HepG2 (cell line): ENCODE results near the gene NRL. TPM values are rescaled to one million over a fixed set of nuclear protein-coding genes. Genes with fewer than 3 reads are reported as not detected.

ENCODE experiments used
- HOXA3 ChIP-seq: sonication (generic); formaldehyde crosslinking; IDR thresholded peaks from 2 replicates; pipeline ENCODE4 v1.5.0; 2020; ENCODE audit warnings: missing genetic modification reagents
- KAT2B ChIP-seq: fragments of 150-350 bp; IDR thresholded peaks from 2 replicates; pipeline ENCODE4 v1.6.1; 2014; ENCODE audit warnings: low read depth, low read length, borderline replicate concordance
- NFRKB ChIP-seq: fragments of 450-650 bp; IDR thresholded peaks from 2 replicates; pipeline ENCODE4 v1.6.1; 2017
- ZNF816 ChIP-seq: sonication (generic); formaldehyde crosslinking; IDR thresholded peaks from 2 replicates; pipeline ENCODE4 v1.8.0; 2022; ENCODE audit warnings: missing genetic modification reagents, mild to moderate bottlenecking, borderline replicate concordance
- polyA plus RNA-seq, 8 experiments: library from polyadenylated mRNA; depleted of rRNA in 3 of 8; stranded (reverse) in 7 of 8; unstranded in 1 of 8; fragments of >200 nt; fragmentation: Illumina TruSeq in 4 of 8; extraction: Trizol in 4 of 8; gene quantifications; 2 replicates each; pipeline versions ENCODE4 v1.2.1 to v1.2.3, GENCODE V29; 2011 to 2016; ENCODE audit warnings: low read depth in 4 of 8, missing spikeins in 1 of 8, mixed read lengths in 1 of 8; ENCODE audit not compliant: insufficient read depth in 1 of 8
- total RNA-seq, 5 experiments: library from RNA; depleted of rRNA; stranded (reverse); fragments of >200 nt; fragmentation: Illumina TruSeq; extraction: Trizol; gene quantifications; 2 replicates each; pipeline ENCODE4 v1.2.3, GENCODE V29; 2016; ENCODE audit warnings: low read depth in 1 of 5
- TF ChIP-seq, protein P1 (sequence below), 2 experiments: fragments of 450-650 bp in 1 of 2; sonication (generic) in 1 of 2; formaldehyde crosslinking in 1 of 2; IDR thresholded peaks; 2 replicates each; pipeline versions ENCODE4 v1.6.1 to v1.8.0; 2016 to 2022; ENCODE audit warnings: antibody characterized with exemption in 1 of 2, mild to moderate bottlenecking in 1 of 2, missing genetic modification reagents in 1 of 2
- TF ChIP-seq, protein P2 (sequence below): sonication (generic); formaldehyde crosslinking; IDR thresholded peaks from 2 replicates; pipeline ENCODE4 v1.5.0; 2020; ENCODE audit warnings: missing genetic modification reagents, mild to moderate bottlenecking, borderline replicate concordance
- TF ChIP-seq, protein P3 (sequence below): sonication (generic); formaldehyde crosslinking; IDR thresholded peaks from one replicate; pipeline ENCODE4 v1.5.1; 2020; ENCODE audit warnings: mild to moderate bottlenecking, missing genetic modification reagents; ENCODE audit errors: not compliant biosample characterization

Gene NRL
- total and polyA plus RNA-seq, 2 of the 13 experiments (the other 11 are each of a cell fraction or from before 2014, with no cell fraction given), result 2.5 to 4.7 TPM

DNA sequence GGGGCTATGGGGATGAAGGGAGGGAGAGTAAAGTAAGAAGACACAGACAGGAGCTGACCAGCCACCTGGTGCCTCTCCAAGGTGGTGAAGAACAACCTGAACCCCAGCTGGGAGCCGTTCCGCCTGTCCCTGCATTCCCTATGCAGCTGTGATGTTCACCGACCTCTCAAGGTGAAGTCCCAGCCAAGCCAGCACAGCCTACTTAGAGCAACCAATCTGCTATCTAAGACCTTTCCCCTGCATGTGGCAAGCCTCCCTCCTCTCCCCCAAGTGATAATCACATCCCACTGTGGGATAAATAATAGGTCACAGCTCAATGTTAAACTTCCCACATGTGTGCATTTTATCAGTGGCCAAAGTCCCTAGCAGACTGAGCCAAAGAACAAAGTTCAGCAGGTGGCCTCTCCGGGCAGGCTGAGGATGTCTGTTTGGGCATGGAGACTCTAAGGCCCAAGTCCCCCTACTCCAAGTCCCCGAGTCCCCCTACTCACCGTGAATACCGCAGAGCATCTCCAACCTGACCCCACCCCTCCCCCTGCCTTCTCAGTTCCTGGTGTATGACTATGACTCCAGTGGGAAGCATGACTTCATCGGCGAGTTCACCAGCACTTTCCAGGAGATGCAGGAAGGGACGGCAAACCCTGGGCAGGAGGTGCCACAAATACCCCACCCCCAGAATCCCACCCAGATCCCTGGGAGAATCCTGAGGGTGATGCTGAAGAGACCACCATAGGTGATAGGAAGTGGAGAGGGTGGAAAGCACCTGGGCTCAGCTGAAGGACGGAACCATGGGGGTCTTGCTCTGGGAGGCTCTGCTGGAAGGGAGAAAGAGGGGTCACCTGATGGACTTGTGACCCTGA is 39.9 kb downstream of the NRL start (continued):
- TF ChIP-seq, protein P1, sequence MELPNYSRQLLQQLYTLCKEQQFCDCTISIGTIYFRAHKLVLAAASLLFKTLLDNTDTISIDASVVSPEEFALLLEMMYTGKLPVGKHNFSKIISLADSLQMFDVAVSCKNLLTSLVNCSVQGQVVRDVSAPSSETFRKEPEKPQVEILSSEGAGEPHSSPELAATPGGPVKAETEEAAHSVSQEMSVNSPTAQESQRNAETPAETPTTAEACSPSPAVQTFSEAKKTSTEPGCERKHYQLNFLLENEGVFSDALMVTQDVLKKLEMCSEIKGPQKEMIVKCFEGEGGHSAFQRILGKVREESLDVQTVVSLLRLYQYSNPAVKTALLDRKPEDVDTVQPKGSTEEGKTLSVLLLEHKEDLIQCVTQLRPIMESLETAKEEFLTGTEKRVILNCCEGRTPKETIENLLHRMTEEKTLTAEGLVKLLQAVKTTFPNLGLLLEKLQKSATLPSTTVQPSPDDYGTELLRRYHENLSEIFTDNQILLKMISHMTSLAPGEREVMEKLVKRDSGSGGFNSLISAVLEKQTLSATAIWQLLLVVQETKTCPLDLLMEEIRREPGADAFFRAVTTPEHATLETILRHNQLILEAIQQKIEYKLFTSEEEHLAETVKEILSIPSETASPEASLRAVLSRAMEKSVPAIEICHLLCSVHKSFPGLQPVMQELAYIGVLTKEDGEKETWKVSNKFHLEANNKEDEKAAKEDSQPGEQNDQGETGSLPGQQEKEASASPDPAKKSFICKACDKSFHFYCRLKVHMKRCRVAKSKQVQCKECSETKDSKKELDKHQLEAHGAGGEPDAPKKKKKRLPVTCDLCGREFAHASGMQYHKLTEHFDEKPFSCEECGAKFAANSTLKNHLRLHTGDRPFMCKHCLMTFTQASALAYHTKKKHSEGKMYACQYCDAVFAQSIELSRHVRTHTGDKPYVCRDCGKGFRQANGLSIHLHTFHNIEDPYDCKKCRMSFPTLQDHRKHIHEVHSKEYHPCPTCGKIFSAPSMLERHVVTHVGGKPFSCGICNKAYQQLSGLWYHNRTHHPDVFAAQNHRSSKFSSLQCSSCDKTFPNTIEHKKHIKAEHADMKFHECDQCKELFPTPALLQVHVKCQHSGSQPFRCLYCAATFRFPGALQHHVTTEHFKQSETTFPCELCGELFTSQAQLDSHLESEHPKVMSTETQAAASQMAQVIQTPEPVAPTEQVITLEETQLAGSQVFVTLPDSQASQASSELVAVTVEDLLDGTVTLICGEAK (IDR thresholded peaks at IDR 0.05), result no peak
- TF ChIP-seq, protein P1 (CRISPR knock-in tag; IDR thresholded peaks at IDR 0.05), result peak; percentile 64; the same call in 1 of the 2 replicates
- TF ChIP-seq, protein P2, sequence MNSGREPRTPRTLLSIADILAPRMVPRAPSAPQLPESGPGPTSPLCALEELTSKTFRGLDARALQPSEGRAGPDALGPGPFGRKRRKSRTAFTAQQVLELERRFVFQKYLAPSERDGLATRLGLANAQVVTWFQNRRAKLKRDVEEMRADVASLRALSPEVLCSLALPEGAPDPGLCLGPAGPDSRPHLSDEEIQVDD (CRISPR knock-in tag), result no peak
- TF ChIP-seq, protein P3, sequence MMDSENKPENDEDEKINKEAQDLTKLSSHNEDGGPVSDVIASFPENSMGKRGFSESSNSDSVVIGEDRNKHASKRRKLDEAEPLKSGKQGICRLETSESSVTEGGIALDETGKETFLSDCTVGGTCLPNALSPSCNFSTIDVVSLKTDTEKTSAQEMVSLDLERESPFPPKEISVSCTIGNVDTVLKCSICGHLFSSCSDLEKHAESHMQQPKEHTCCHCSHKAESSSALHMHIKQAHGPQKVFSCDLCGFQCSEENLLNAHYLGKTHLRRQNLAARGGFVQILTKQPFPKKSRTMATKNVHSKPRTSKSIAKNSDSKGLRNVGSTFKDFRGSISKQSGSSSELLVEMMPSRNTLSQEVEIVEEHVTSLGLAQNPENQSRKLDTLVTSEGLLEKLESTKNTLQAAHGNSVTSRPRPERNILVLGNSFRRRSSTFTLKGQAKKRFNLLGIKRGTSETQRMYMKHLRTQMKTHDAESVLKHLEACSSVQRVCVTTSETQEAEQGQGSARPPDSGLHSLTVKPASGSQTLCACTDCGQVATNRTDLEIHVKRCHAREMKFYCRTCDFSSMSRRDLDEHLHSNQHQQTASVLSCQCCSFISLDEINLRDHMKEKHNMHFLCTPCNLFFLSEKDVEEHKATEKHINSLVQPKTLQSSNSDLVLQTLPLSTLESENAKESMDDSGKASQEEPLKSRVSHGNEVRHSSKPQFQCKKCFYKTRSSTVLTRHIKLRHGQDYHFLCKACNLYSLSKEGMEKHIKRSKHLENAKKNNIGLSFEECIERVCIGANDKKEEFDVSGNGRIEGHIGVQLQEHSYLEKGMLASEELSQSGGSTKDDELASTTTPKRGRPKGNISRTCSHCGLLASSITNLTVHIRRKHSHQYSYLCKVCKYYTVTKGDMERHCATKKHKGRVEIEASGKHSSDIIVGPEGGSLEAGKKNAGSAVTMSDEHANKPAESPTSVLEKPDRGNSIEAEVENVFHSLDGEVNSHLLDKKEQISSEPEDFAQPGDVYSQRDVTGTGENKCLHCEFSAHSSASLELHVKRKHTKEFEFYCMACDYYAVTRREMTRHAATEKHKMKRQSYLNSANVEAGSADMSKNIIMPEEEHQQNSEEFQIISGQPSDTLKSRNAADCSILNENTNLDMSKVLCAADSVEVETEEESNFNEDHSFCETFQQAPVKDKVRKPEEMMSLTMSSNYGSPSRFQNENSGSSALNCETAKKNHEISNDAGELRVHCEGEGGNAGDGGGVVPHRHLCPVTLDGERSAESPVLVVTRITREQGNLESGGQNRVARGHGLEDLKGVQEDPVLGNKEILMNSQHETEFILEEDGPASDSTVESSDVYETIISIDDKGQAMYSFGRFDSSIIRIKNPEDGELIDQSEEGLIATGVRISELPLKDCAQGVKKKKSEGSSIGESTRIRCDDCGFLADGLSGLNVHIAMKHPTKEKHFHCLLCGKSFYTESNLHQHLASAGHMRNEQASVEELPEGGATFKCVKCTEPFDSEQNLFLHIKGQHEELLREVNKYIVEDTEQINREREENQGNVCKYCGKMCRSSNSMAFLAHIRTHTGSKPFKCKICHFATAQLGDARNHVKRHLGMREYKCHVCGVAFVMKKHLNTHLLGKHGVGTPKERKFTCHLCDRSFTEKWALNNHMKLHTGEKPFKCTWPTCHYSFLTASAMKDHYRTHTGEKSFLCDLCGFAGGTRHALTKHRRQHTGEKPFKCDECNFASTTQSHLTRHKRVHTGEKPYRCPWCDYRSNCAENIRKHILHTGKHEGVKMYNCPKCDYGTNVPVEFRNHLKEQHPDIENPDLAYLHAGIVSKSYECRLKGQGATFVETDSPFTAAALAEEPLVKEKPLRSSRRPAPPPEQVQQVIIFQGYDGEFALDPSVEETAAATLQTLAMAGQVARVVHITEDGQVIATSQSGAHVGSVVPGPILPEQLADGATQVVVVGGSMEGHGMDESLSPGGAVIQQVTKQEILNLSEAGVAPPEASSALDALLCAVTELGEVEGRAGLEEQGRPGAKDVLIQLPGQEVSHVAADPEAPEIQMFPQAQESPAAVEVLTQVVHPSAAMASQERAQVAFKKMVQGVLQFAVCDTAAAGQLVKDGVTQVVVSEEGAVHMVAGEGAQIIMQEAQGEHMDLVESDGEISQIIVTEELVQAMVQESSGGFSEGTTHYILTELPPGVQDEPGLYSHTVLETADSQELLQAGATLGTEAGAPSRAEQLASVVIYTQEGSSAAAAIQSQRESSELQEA (CRISPR knock-in tag), result no peak
- TF ChIP-seq ZNF816 (CRISPR knock-in tag) (no peak), NFRKB (no peak), KAT2B (no peak), HOXA3 (CRISPR knock-in tag) (peak; percentile 20; the same call in 1 of the 2 replicates)
